Spinal cord (tissue), 10 donors: ENCODE data around the gene NLRP5. TPM values are rescaled to one million over a fixed set of nuclear protein-coding genes. Genes with fewer than 3 reads are reported as not detected.

Experiments used
- DNase-seq, 6 donors: peaks; one replicate each; pipeline versions ENCODE4 v3.0.0 to v3.0.0-alpha.2; 2013 to 2015; ENCODE audit warnings: low spot score in 6 of 6, low read depth in 4 of 6
- H3K27ac ChIP-seq: one replicate; pipeline ENCODE4 v1.5.1; 2013; ENCODE audit warnings: low read depth, low read length, control low read depth
- H3K27me3 ChIP-seq: one replicate; pipeline ENCODE4 v1.6.1; 2013; ENCODE audit warnings: low read length; ENCODE audit not compliant: control insufficient read depth, insufficient read depth
- H3K36me3 ChIP-seq: one replicate; pipeline ENCODE4 v1.6.1; 2013; ENCODE audit warnings: low read length; ENCODE audit not compliant: control insufficient read depth, insufficient read depth
- H3K4me1 ChIP-seq: one replicate; pipeline ENCODE4 v1.6.1; 2013; ENCODE audit warnings: low read length; ENCODE audit not compliant: control insufficient read depth, insufficient read depth
- H3K4me3 ChIP-seq: one replicate; pipeline ENCODE4 v1.5.1; 2013; ENCODE audit warnings: low read depth, low read length, control low read depth
- H3K9me3 ChIP-seq: one replicate; pipeline ENCODE4 v1.6.1; 2013; ENCODE audit warnings: low read length; ENCODE audit not compliant: control insufficient read depth, insufficient read depth
- WGBS: methylation state at CpG from one replicate; pipeline ENCODE4 v1.1.5; 2013; ENCODE audit warnings: missing lambda C conversion rate; ENCODE audit not compliant: insufficient coverage; 5-methylcytosine and 5-hydroxymethylcytosine counted together
- polyA plus RNA-seq, 2 donors: library from polyadenylated mRNA; unstranded; fragments of 120-200 nt; gene quantifications; one replicate each; pipeline ENCODE4 v1.2.1, GENCODE V29; 2013; ENCODE audit not compliant: insufficient read length in 2 of 2
- total RNA-seq, 2 donors: library from RNA; depleted of rRNA in 1 of 2; stranded (reverse); fragments of 120-200 nt in 1 of 2; fragments of >200 nt in 1 of 2; gene quantifications; one replicate each; pipeline versions ENCODE4 v1.2.3 to v1.2.4, GENCODE V29; 2013 to 2014
- donor health status: healthy.

NLRP5 gene
- total and polyA plus RNA-seq, 4 donors, result not detected

- Histone ChIP-seq H3K36me3 (no peaks in the 10 kb centered on the region), H3K4me3 (peak overlapping the region; percentile 7), H3K27me3 (no peaks in the 10 kb centered on the region), H3K4me1 (peaks cover 9% of the 10 kb centered on the region), H3K9me3 (no peaks in the 10 kb centered on the region), H3K27ac (no peak overlapping the region)
- peak in 5 of 6 donors; percentile 50 to 89 (median 55) for DNase-seq
- 3% methylated on average over 19 of the region's 39 CpGs for WGBS
These were observed 79.8 kb downstream of the NLRP5 start for GRCh38 chr19:56066152-56067023.

- H3K36me3 ChIP-seq, result no peaks in the 10 kb centered on the region
- no peaks in the 10 kb centered on the region for H3K27me3 ChIP-seq
- DNase-seq, result no peak
- no peak overlapping the region for H3K4me3 ChIP-seq
- WGBS, result no CpG with 5 or more reads among the region's 3 CpGs
- H3K4me1 ChIP-seq, result peaks cover 9% of the 10 kb centered on the region
- H3K9me3 ChIP-seq, result no peaks in the 10 kb centered on the region
- no peak overlapping the region for H3K27ac ChIP-seq
These were observed 83.1 kb downstream of the NLRP5 start for GRCh38 chr19:56069642-56070041.

GRCh38 chr19:56071151-56071550 is 84.6 kb downstream of the NLRP5 start:
- Histone ChIP-seq H3K4me3 (no peak overlapping the region), H3K36me3 (no peaks in the 10 kb centered on the region), H3K4me1 (peaks cover 7% of the 10 kb centered on the region), H3K9me3 (no peaks in the 10 kb centered on the region), H3K27me3 (no peaks in the 10 kb centered on the region), H3K27ac (no peak overlapping the region)
- no peak for DNase-seq
- 100% methylated on average over 3 of the region's 4 CpGs for WGBS

- H3K4me3 ChIP-seq, result no peak overlapping the region
- WGBS, result 11% methylated on average over 2 of the region's 5 CpGs
- H3K27ac ChIP-seq, result no peak overlapping the region
- peaks cover 3% of the 10 kb centered on the region for H3K27me3 ChIP-seq
- no peaks in the 10 kb centered on the region for H3K36me3 ChIP-seq
- peaks cover 11% of the 10 kb centered on the region for H3K4me1 ChIP-seq
- H3K9me3 ChIP-seq, result no peaks in the 10 kb centered on the region
- peak in 4 of 6 donors; percentile 17 to 81 (median 56) for DNase-seq
These were observed 89.9 kb downstream of the NLRP5 start for GRCh38 chr19:56076498-56076897.

- 83% methylated on average over 5 of the region's 7 CpGs for WGBS
- H3K27me3 ChIP-seq, result peaks cover 3% of the 10 kb centered on the region
- H3K36me3 ChIP-seq, result no peaks in the 10 kb centered on the region
These were observed 93.0 kb downstream of the NLRP5 start for GRCh38 chr19:56079609-56080008.

GRCh38 chr19:56080669-56081401 is 94.3 kb downstream of the NLRP5 start:
- WGBS, result 4% methylated on average over 33 of the region's 36 CpGs
- Histone ChIP-seq H3K4me1 (peaks cover 11% of the 10 kb centered on the region), H3K36me3 (peaks cover 8% of the 10 kb centered on the region), H3K4me3 (peak overlapping the region; percentile 26), H3K9me3 (no peaks in the 10 kb centered on the region), H3K27me3 (peaks cover 3% of the 10 kb centered on the region), H3K27ac (no peak overlapping the region)
- peak in 3 of 6 donors; percentile 39 to 73 (median 71) for DNase-seq

More at GRCh38 chr19:56079609-56080008, 93.0 kb downstream of the NLRP5 start:
- DNase-seq, result no peak
- H3K4me1 ChIP-seq, result peaks cover 11% of the 10 kb centered on the region
- H3K9me3 ChIP-seq, result no peaks in the 10 kb centered on the region
- no peak overlapping the region for H3K27ac ChIP-seq
- no peak overlapping the region for H3K4me3 ChIP-seq

- Histone ChIP-seq H3K9me3 (no peaks in the 10 kb centered on the region), H3K27ac (no peak overlapping the region), H3K27me3 (peaks cover 3% of the 10 kb centered on the region), H3K4me3 (no peak overlapping the region), H3K36me3 (peaks cover 29% of the 10 kb centered on the region), H3K4me1 (peaks cover 11% of the 10 kb centered on the region)
- DNase-seq, result no peak
- WGBS, result no CpG with 5 or more reads among the region's 9 CpGs
These were observed 97.1 kb downstream of the NLRP5 start for GRCh38 chr19:56083668-56084067.

GRCh38 chr19:56084835-56085536 is 98.4 kb downstream of the NLRP5 start:
- 85% methylated on average over 17 of the region's 18 CpGs for WGBS
- H3K9me3 ChIP-seq, result no peaks in the 10 kb centered on the region

GRCh38 chr19:56085571-56086275 is 99.1 kb downstream of the NLRP5 start:
- Histone ChIP-seq H3K4me3 (no peak overlapping the region), H3K4me1 (peaks cover 10% of the 10 kb centered on the region), H3K27ac (no peak overlapping the region), H3K36me3 (peaks cover 46% of the 10 kb centered on the region), H3K27me3 (peaks cover 3% of the 10 kb centered on the region), H3K9me3 (no peaks in the 10 kb centered on the region)
- no peak for DNase-seq
- WGBS, result 89% methylated on average over 7 of the region's 10 CpGs

More at GRCh38 chr19:56084835-56085536, 98.4 kb downstream of the NLRP5 start:
- peaks cover 11% of the 10 kb centered on the region for H3K4me1 ChIP-seq
- H3K36me3 ChIP-seq, result peaks cover 42% of the 10 kb centered on the region
- H3K4me3 ChIP-seq, result no peak overlapping the region
- no peak overlapping the region for H3K27ac ChIP-seq
- peaks cover 3% of the 10 kb centered on the region for H3K27me3 ChIP-seq
- DNase-seq, result no peak
